ENCODE results near the gene STK38L.

DNA sequence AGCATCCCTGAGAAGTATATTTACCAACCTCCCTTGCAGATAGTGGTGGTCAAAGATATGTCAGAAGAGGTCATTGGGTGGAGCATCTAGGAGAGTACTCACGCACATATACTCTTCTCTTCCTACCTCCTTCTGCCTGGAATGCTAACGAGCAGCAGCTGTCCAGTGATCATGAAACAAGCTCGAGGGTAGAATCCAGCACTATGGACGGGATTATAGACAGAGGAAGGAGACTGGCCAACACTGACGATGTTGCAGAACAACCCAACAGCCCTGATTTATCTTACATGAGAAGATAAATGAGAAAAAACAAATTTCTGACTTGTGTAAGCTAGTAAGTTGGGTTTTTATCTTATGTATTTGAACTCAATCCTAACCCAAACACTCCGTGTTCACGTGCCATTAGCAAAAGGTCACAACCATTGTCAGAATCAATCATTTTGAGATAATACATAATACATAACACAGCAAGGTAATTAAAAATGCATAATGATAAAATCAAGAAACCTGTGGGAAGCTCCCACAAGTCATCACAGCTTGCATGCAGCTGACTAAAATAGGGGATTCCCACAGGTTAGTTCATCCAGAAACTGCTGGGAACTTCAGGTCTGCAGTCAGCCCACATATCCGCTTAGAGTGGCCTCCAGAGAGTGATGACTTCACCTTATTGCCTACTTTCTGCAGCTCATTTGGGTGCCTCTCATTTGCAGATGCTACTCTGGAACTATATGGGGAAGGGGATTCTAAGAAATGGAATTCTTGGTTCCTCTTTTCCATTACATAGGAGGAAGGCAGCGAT is 36.3 kb upstream of the STK38L start:
- TF ChIP-seq EZH2 (IDR thresholded peaks at IDR 0.05; ENCODE audit: borderline replicate concordance, low read depth, low read length, severe bottlenecking): no peak
- TF ChIP-seq, protein P1, sequence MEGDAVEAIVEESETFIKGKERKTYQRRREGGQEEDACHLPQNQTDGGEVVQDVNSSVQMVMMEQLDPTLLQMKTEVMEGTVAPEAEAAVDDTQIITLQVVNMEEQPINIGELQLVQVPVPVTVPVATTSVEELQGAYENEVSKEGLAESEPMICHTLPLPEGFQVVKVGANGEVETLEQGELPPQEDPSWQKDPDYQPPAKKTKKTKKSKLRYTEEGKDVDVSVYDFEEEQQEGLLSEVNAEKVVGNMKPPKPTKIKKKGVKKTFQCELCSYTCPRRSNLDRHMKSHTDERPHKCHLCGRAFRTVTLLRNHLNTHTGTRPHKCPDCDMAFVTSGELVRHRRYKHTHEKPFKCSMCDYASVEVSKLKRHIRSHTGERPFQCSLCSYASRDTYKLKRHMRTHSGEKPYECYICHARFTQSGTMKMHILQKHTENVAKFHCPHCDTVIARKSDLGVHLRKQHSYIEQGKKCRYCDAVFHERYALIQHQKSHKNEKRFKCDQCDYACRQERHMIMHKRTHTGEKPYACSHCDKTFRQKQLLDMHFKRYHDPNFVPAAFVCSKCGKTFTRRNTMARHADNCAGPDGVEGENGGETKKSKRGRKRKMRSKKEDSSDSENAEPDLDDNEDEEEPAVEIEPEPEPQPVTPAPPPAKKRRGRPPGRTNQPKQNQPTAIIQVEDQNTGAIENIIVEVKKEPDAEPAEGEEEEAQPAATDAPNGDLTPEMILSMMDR (IDR thresholded peaks at IDR 0.05; ENCODE audit: borderline replicate concordance, extremely low read depth, low read length, poor library complexity, severe bottlenecking): no peak
